MM.1S (cell line): ENCODE results near the gene RHOJ.

ENCODE experiments used
- EZH2 ChIP-seq: fragments of 300-600 bp; sonication (generic); optimal IDR thresholded peaks from 2 replicates; pipeline ENCODE3; 2017; ENCODE audit warnings: low read depth, mild to moderate bottlenecking, antibody characterized with exemption, low read length, mixed read lengths
- TF ChIP-seq, protein P1 (sequence below): fragments of 300-600 bp; sonication (generic); IDR thresholded peaks from 2 replicates; pipeline ENCODE4 v1.5.1; 2016; ENCODE audit warnings: antibody characterized with exemption, low read length, mixed read lengths

DNA sequence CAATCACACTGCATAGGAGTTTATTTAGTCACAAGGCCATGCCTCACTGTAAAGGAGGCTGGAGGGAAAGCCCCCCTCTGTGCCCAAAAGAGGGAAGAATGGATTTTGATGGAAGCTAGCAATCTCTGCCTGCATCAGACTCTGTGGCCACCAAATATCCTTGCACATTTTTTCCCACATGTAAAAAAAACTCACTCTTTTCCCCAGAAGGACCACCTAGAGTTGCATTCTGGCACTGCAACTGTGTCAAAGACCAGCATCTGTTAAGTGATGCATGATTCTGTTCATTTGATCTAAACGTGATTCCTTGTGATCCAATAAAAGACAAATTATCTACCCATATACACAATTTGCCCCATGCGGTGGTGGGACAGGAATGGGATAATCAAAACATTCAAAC, 8.0 kb downstream of the RHOJ start:
- TF ChIP-seq, protein P1, sequence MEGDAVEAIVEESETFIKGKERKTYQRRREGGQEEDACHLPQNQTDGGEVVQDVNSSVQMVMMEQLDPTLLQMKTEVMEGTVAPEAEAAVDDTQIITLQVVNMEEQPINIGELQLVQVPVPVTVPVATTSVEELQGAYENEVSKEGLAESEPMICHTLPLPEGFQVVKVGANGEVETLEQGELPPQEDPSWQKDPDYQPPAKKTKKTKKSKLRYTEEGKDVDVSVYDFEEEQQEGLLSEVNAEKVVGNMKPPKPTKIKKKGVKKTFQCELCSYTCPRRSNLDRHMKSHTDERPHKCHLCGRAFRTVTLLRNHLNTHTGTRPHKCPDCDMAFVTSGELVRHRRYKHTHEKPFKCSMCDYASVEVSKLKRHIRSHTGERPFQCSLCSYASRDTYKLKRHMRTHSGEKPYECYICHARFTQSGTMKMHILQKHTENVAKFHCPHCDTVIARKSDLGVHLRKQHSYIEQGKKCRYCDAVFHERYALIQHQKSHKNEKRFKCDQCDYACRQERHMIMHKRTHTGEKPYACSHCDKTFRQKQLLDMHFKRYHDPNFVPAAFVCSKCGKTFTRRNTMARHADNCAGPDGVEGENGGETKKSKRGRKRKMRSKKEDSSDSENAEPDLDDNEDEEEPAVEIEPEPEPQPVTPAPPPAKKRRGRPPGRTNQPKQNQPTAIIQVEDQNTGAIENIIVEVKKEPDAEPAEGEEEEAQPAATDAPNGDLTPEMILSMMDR, result no peak
- TF ChIP-seq EZH2, result no peak
